ENCODE data around the gene EHD3. TPM values are rescaled to one million over a fixed set of nuclear protein-coding genes. Genes with fewer than 3 reads are reported as not detected.

The EHD3 gene
- total RNA-seq, 1 donor from 2014 or later = 7.0 TPM

- ATAC-seq (no peak), DNase-seq (ENCODE audit: low spot score) (no peak)
- intact Hi-C loops (cut with DNase I) = no loop called here
Observed at GRCh38 chr2:31208240-31208639, 25.7 kb upstream of the EHD3 start.

GRCh38 chr2:31212659-31213600, 21.0 kb upstream of the EHD3 start:
- ATAC-seq (no peak), DNase-seq (ENCODE audit: low spot score) (no peak)
- intact Hi-C loops (cut with DNase I) = no loop called here

- no peak for ATAC-seq
- intact Hi-C loops (cut with DNase I) = no loop called here
- DNase-seq (ENCODE audit: low spot score) = no peak
Observed at GRCh38 chr2:31213601-31214443, 20.1 kb upstream of the EHD3 start.

- ATAC-seq = no peak
- intact Hi-C loops (cut with DNase I) = no loop called here
Observed at GRCh38 chr2:31214444-31214915, 19.5 kb upstream of the EHD3 start.

GRCh38 chr2:31216734-31217133, 17.2 kb upstream of the EHD3 start:
- intact Hi-C loops (cut with DNase I) = no loop called here
- DNase-seq (ENCODE audit: low spot score) (no peak), ATAC-seq (no peak)

More at GRCh38 chr2:31214444-31214915, 19.5 kb upstream of the EHD3 start:
- DNase-seq (ENCODE audit: low spot score) = no peak

- ATAC-seq = no peak
- intact Hi-C loops (cut with DNase I) = no loop called here
- DNase-seq (ENCODE audit: low spot score) = no peak
Observed at GRCh38 chr2:31217465-31218200, 16.3 kb upstream of the EHD3 start, which contains the start of gene CAPN14. Gene CAPN14, minus strand, starts transcription at chr2:31217515. Its CDS starts 12,068 bp downstream, at chr2:31205447.

- DNase-seq (ENCODE audit: low spot score) = no peak
- intact Hi-C loops (cut with DNase I) = no loop called here
- peak; percentile 58 for ATAC-seq
Observed at GRCh38 chr2:31219131-31219969, 14.6 kb upstream of the EHD3 start.

- intact Hi-C loops (cut with DNase I) = no loop called here
- no peak for DNase-seq (ENCODE audit: low spot score)
- no peak for ATAC-seq
Observed at GRCh38 chr2:31221544-31221943, 12.4 kb upstream of the EHD3 start.

GRCh38 chr2:31222071-31222470, 11.9 kb upstream of the EHD3 start:
- DNase-seq (ENCODE audit: low spot score) = no peak
- intact Hi-C loops (cut with DNase I) = no loop called here
- ATAC-seq = no peak

GRCh38 chr2:31223026-31223425, 10.9 kb upstream of the EHD3 start:
- ATAC-seq (no peak), DNase-seq (ENCODE audit: low spot score) (no peak)
- intact Hi-C loops (cut with DNase I) = no loop called here

GRCh38 chr2:31223749-31224148, 10.2 kb upstream of the EHD3 start:
- ATAC-seq = no peak
- intact Hi-C loops (cut with DNase I) = no loop called here
- DNase-seq (ENCODE audit: low spot score) = no peak

- DNase-seq (ENCODE audit: low spot score) (no peak), ATAC-seq (no peak)
- intact Hi-C loops (cut with DNase I) = no loop called here
Observed at GRCh38 chr2:31226266-31226665, 7.7 kb upstream of the EHD3 start.

- intact Hi-C loops (cut with DNase I) = no loop called here
- ATAC-seq (no peak), DNase-seq (ENCODE audit: low spot score) (no peak)
Observed at GRCh38 chr2:31227110-31227509, 6.8 kb upstream of the EHD3 start.

GRCh38 chr2:31227711-31228125, 6.2 kb upstream of the EHD3 start:
- no peak for DNase-seq (ENCODE audit: low spot score)
- intact Hi-C loops (cut with DNase I) = no loop called here
- ATAC-seq = no peak

- ATAC-seq (no peak), DNase-seq (ENCODE audit: low spot score) (no peak)
- intact Hi-C loops (cut with DNase I) = no loop called here
Observed at GRCh38 chr2:31228717-31229116, 5.2 kb upstream of the EHD3 start.

- no peak for ATAC-seq
- intact Hi-C loops (cut with DNase I) = no loop called here
- DNase-seq (ENCODE audit: low spot score) = no peak
Observed at GRCh38 chr2:31230751-31231150, 3.2 kb upstream of the EHD3 start.

- intact Hi-C loops (cut with DNase I) = no loop called here
- DNase-seq (ENCODE audit: low spot score) = no peak
- ATAC-seq = no peak
Observed at GRCh38 chr2:31231571-31232302, 2.2 kb upstream of the EHD3 start.

GRCh38 chr2:31232586-31232985, 1.4 kb upstream of the EHD3 start:
- intact Hi-C loops (cut with DNase I) = no loop called here
- DNase-seq (ENCODE audit: low spot score) = no peak
- ATAC-seq = no peak
